GM12878 (cell line): Measurements from ENCODE around the gene PF4V1. TPM values are rescaled to one million over a fixed set of nuclear protein-coding genes. Genes with fewer than 3 reads are reported as not detected.
A peak's percentile ranks its signal among the peaks of the same experiment; 100 is the strongest.

ENCODE experiments used
- ATAC-seq: fragments of 200-7000 bp; cut with Tn5 transposase; 3 replicates; pipeline ENCODE4 v1.9.1; 2020; ENCODE audit warnings: mild to moderate bottlenecking, moderate library complexity
- BruUV-seq: library from RNA; stranded (reverse); fragments of 400-500 nt; replicated peaks from 2 replicates; lab custom pipeline; 2021; lab: Mats Ljungman, UMichigan
- CTCF ChIA-PET: fragments of 300-600 bp; sonication (Branson Sonifier 250); formaldehyde crosslinking; extraction: SDS; loops from one replicate; lab custom pipeline; 2021; ENCODE audit warnings: inconsistent platforms; lab: Yijun Ruan, JAX
- POLR2A ChIA-PET: fragments of 350-600 bp; formaldehyde crosslinking; extraction: SDS; loops from one replicate; lab custom pipeline; 2021; ENCODE audit warnings: inconsistent platforms; lab: Charles Lee
- RAD21 ChIA-PET: fragments of 300-600 bp; sonication (Branson Sonifier 250); formaldehyde crosslinking; loops from one replicate; lab custom pipeline; 2023; ENCODE audit warnings: antibody characterized with exemption; ENCODE audit not compliant: unreplicated experiment; lab: Charles Lee
- SMC1A ChIA-PET: fragments of 300-600 bp; sonication (Branson Sonifier 250); formaldehyde crosslinking; loops from one replicate; lab custom pipeline; 2023; ENCODE audit not compliant: unreplicated experiment, uncharacterized antibody; lab: Charles Lee
- DNase-seq: peaks from one replicate; pipeline ENCODE4 v3.0.0-alpha.2; 2011; ENCODE audit warnings: low read depth, low spot score
- FAIRE-seq: peaks from 3 replicates; lab custom pipeline; 2011; peaks lifted over from hg19 to GRCh38; lab: Jason Lieb, UNC
- H2AFZ ChIP-seq: 2 replicates; pipeline ENCODE4 v1.6.0; 2011; ENCODE audit warnings: low read depth, low read length, control low read depth; ENCODE audit not compliant: control insufficient read depth
- H3K27ac ChIP-seq: 2 replicates; pipeline ENCODE4 v1.5.1; 2011; ENCODE audit warnings: control low read depth; ENCODE audit not compliant: control insufficient read depth, insufficient read depth
- H3K27me3 ChIP-seq, 2 experiments: replicated peaks in 1 of 2; 2 replicates each; pipeline versions ENCODE4 v1.6.0 to v1.6.1; 2011; ENCODE audit warnings: low read length in 1 of 2; ENCODE audit not compliant: control insufficient read depth in 2 of 2, insufficient read depth in 2 of 2
- H3K36me3 ChIP-seq, 2 experiments: 2 replicates each; pipeline ENCODE4 v1.5.1; 2011; ENCODE audit warnings: low read length in 1 of 2; ENCODE audit not compliant: control insufficient read depth in 2 of 2, insufficient read depth in 2 of 2
- H3K4me1 ChIP-seq: 2 replicates; pipeline ENCODE4 v1.6.1; 2011; ENCODE audit warnings: mild to moderate bottlenecking, low read length, moderate library complexity, mixed read lengths; ENCODE audit not compliant: control insufficient read depth, insufficient read depth
- H3K4me2 ChIP-seq: 2 replicates; pipeline ENCODE4 v1.6.0; 2011; ENCODE audit warnings: control low read depth; ENCODE audit not compliant: control insufficient read depth, insufficient read depth
- H3K4me3 ChIP-seq: fragments of 200-600 bp; sonication (generic); 2 replicates; pipeline ENCODE4 v1.5.1; 2016
- H3K79me2 ChIP-seq: 2 replicates; pipeline ENCODE4 v1.6.0; 2011; ENCODE audit warnings: low read length; ENCODE audit not compliant: control insufficient read depth, insufficient read depth
- H3K9ac ChIP-seq: 2 replicates; pipeline ENCODE4 v1.8.0; 2011; ENCODE audit warnings: low read length, control low read depth, mixed read lengths; ENCODE audit not compliant: control insufficient read depth, insufficient read depth
- H3K9me3 ChIP-seq: replicated peaks from 3 replicates; pipeline ENCODE4 v1.5.1; 2011; ENCODE audit warnings: mild to moderate bottlenecking, low read length; ENCODE audit not compliant: control insufficient read depth, insufficient read depth
- H4K20me1 ChIP-seq: 2 replicates; pipeline ENCODE4 v1.6.0; 2011; ENCODE audit not compliant: control insufficient read depth, insufficient read depth
- CHD4 ChIP-seq: fragments of 200-600 bp; sonication (generic); IDR thresholded peaks from 2 replicates; pipeline ENCODE4 v1.6.1; 2016; ENCODE audit warnings: mild to moderate bottlenecking
- GATAD2B ChIP-seq: fragments of 450-650 bp; conservative IDR thresholded peaks from 2 replicates; pipeline ENCODE4 v1.6.1; 2017; ENCODE audit warnings: low read depth, mild to moderate bottlenecking, moderate library complexity
- IRF3 ChIP-seq: fragments of 450-650 bp; IDR thresholded peaks from 2 replicates; pipeline ENCODE4 v1.6.1; 2014; ENCODE audit warnings: mild to moderate bottlenecking
- NR2F1 ChIP-seq: fragments of 450-650 bp; conservative IDR thresholded peaks from 2 replicates; pipeline ENCODE4 v1.6.1; 2017; ENCODE audit warnings: mild to moderate bottlenecking
- NRF1 ChIP-seq: conservative IDR thresholded peaks from 2 replicates; pipeline ENCODE4 v1.6.1; 2011; ENCODE audit warnings: mild to moderate bottlenecking, low read depth, low read length, improper control_type of control experiment
- PAX5 ChIP-seq: IDR thresholded peaks from 2 replicates; pipeline ENCODE4 v1.6.1; 2011; ENCODE audit warnings: low read depth, low read length, borderline replicate concordance
- POLR2AphosphoS2 ChIP-seq: IDR thresholded peaks from 2 replicates; pipeline ENCODE4 v1.6.1; 2011; ENCODE audit warnings: low read depth, mild to moderate bottlenecking, low read length, improper control_type of control experiment, moderate library complexity
- SMARCA5 ChIP-seq: fragments of 450-650 bp; IDR thresholded peaks from 2 replicates; pipeline ENCODE4 v1.6.1; 2017; ENCODE audit warnings: mild to moderate bottlenecking
- ZBTB11 ChIP-seq: fragments of 450-650 bp; formaldehyde crosslinking; IDR thresholded peaks from 2 replicates; pipeline ENCODE4 v1.5.0; 2022; ENCODE audit warnings: mild to moderate bottlenecking, missing genetic modification characterization
- ZNF24 ChIP-seq: fragments of 450-650 bp; IDR thresholded peaks from 2 replicates; pipeline ENCODE4 v1.6.1; 2017; ENCODE audit warnings: antibody characterized with exemption, mild to moderate bottlenecking
- ZNF687 ChIP-seq: fragments of 450-650 bp; IDR thresholded peaks from 2 replicates; pipeline ENCODE4 v1.6.1; 2017; ENCODE audit warnings: mild to moderate bottlenecking, moderate library complexity
- WGBS: methylation state at CpG from one replicate; pipeline ENCODE4 v1.1.6; 2016; ENCODE audit warnings: low lambda C conversion rate; ENCODE audit not compliant: insufficient replicate concordance, insufficient coverage; ENCODE audit errors: missing lambda C conversion rate; 5-methylcytosine and 5-hydroxymethylcytosine counted together
- in situ Hi-C: fragments of 300-500 bp; cut with MboI; formaldehyde crosslinking; loops from 9 replicates; pipeline ENCODE4 v1.14.3; 2018; ENCODE audit warnings: mixed read lengths
- intact Hi-C: fragments of 100-400 bp; cut with micrococcal nuclease; formaldehyde crosslinking; loops from one replicate; pipeline ENCODE4 v1.14.2; 2022; ENCODE audit not compliant: unreplicated experiment
- polyA plus RNA-seq, 11 experiments: library from polyadenylated mRNA; depleted of rRNA in 4 of 11; unstranded in 6 of 11; stranded (reverse) in 5 of 11; fragments of >200 nt; fragmentation: Nextera tagmentation in 4 of 11; fragmentation: Illumina TruSeq in 1 of 11; extraction: Ambion mirVana in 4 of 11; extraction: Trizol in 1 of 11; gene quantifications; 1 replicate in 1 of 11; 2 replicates in 10 of 11; pipeline versions ENCODE4 v1.2.1 to v1.2.3, GENCODE V29; 2011 to 2016; ENCODE audit warnings: inconsistent platforms in 2 of 11, missing spikeins in 2 of 11, low read depth in 1 of 11
- total RNA-seq, 4 experiments: library from RNA; depleted of rRNA in 3 of 4; stranded (reverse); fragments of >200 nt in 3 of 4; fragmentation: Illumina TruSeq in 1 of 4; extraction: Trizol in 1 of 4; gene quantifications; 2 replicates each; pipeline versions ENCODE4 v1.2.1 to v1.2.3, GENCODE V29; 2013 to 2021

Gene PF4V1
- total and polyA plus RNA-seq, 10 of the 15 experiments (the other 5 are each of a cell fraction or from before 2014, with no cell fraction given), result not detected

GRCh38 chr4:73883306-73883705 is 30.2 kb downstream of the PF4V1 start:
- Histone ChIP-seq H3K4me3 (no peak overlapping the region), H3K4me1 (no peaks in the 10 kb centered on the region), H3K9me3 (no peaks in the 10 kb centered on the region), H3K79me2 (no peaks in the 10 kb centered on the region), H4K20me1 (no peaks in the 10 kb centered on the region), H3K27ac (no peak overlapping the region), H3K36me3 (no peaks in the 10 kb centered on the region), H3K9ac (no peak overlapping the region)
- no peak for FAIRE-seq
- no TSS peak for BruUV-seq
- CTCF ChIA-PET, result no interaction called here
- POLR2A ChIA-PET, result interaction anchor here (0.6 kb wide), 1 partner anchor 418 kb away, joined by 3 read pairs; no protein-coding TSS in a partner anchor
- 0% methylated on average over 1 of the region's 1 CpG for WGBS
- no peak for DNase-seq
- TF ChIP-seq IRF3 (no peak), ZNF687 (no peak), PAX5 (no peak), CHD4 (no peak), POLR2AphosphoS2 (no peak), ZBTB11 (CRISPR knock-in tag) (no peak), NRF1 (no peak), ZNF24 (no peak), NR2F1 (no peak), SMARCA5 (no peak), GATAD2B (no peak)
- TF ChIP-seq, all 136 proteins: peak for 0
- H3K4me2 ChIP-seq, result no peak overlapping the region
- in situ Hi-C loops (no loop called here), intact Hi-C loops (no loop called here)
- H2AFZ ChIP-seq, result no peak overlapping the region
- RAD21 ChIA-PET, result no interaction called here
- 0 out of 3 replicates have a peak, but pooled peaks have one; percentile 27 for ATAC-seq
- H3K27me3 ChIP-seq, result no peaks in the 10 kb centered on the region
- SMC1A ChIA-PET, result interaction anchor here (1.0 to 1.2 kb wide), 2 partner anchors 24 to 215 kb away, joined by 3 read pairs; no protein-coding TSS in a partner anchor
